SU-DHL-6 (cell line): ENCODE data around the gene SIRT4.

Experiments
- H2AFZ ChIP-seq: fragments of 200-600 bp; sonication (generic); 2 replicates; pipeline ENCODE4 v1.6.1; 2014; ENCODE audit warnings: low read depth, mild to moderate bottlenecking, moderate library complexity, mixed read lengths, antibody characterized with exemption, low read length; ENCODE audit not compliant: severe bottlenecking
- H3F3A ChIP-seq: fragments of 200-600 bp; shearing (Covaris generic); 2 replicates; pipeline ENCODE4 v1.6.0; 2016; ENCODE audit warnings: antibody characterized with exemption, mild to moderate bottlenecking; ENCODE audit not compliant: insufficient read depth
- H3K27ac ChIP-seq: fragments of 200-600 bp; sonication (generic); 2 replicates; pipeline ENCODE4 v1.5.1; 2016; ENCODE audit warnings: low read depth, mild to moderate bottlenecking, low read length, moderate library complexity, mixed read lengths
- H3K27me3 ChIP-seq: fragments of 200-600 bp; sonication (generic), shearing (Covaris generic); 2 replicates; pipeline ENCODE4 v1.6.0; 2014; ENCODE audit warnings: mild to moderate bottlenecking, low read length
- H3K36me3 ChIP-seq: fragments of 200-600 bp; sonication (generic); 2 replicates; pipeline ENCODE4 v1.6.1; 2014; ENCODE audit warnings: mild to moderate bottlenecking, low read length, mixed read lengths
- H3K4me2 ChIP-seq: fragments of 300-600, 200-600 bp; shearing (Covaris generic), sonication (generic); 2 replicates; pipeline ENCODE4 v1.6.0; 2014; ENCODE audit warnings: low read length, low read depth, mild to moderate bottlenecking; ENCODE audit not compliant: poor library complexity, severe bottlenecking
- H3K4me3 ChIP-seq: fragments of 200-600 bp; sonication (generic); 2 replicates; pipeline ENCODE4 v1.5.1; 2014; ENCODE audit warnings: antibody characterized with exemption, low read length, mild to moderate bottlenecking, mixed read lengths; ENCODE audit not compliant: insufficient read depth, poor library complexity, severe bottlenecking
- H3K79me2 ChIP-seq: fragments of 200-600 bp; sonication (generic); 2 replicates; pipeline ENCODE4 v1.6.1; 2014; ENCODE audit warnings: mild to moderate bottlenecking, low read length, moderate library complexity; ENCODE audit not compliant: insufficient read depth
- H3K9ac ChIP-seq: fragments of 200-600 bp; sonication (generic); 2 replicates; pipeline ENCODE4 v1.7.0; 2014; ENCODE audit warnings: mild to moderate bottlenecking, low read length
- H3K9me2 ChIP-seq: fragments of 200-600 bp; sonication (generic); replicated peaks from 2 replicates; pipeline ENCODE4 v1.6.1; 2014; ENCODE audit warnings: low read length; ENCODE audit not compliant: insufficient read depth
- H3K9me3 ChIP-seq: fragments of 200-600 bp; sonication (generic); 2 replicates; pipeline ENCODE4 v1.6.1; 2014; ENCODE audit warnings: low read length, mixed read lengths; ENCODE audit not compliant: insufficient read depth
- H4K20me1 ChIP-seq: fragments of 200-600 bp; sonication (generic); 2 replicates; pipeline ENCODE4 v1.6.1; 2014; ENCODE audit warnings: low read depth, mild to moderate bottlenecking, antibody characterized with exemption, low read length, moderate library complexity, mixed read lengths
- CTCF ChIP-seq: fragments of 200-600 bp; sonication (generic); IDR thresholded peaks from one replicate; pipeline ENCODE4 v1.5.1; 2017; ENCODE audit warnings: antibody characterized with exemption, mild to moderate bottlenecking, low read length, moderate library complexity; ENCODE audit not compliant: insufficient read depth, poor library complexity, severe bottlenecking
- EZH2phosphoT487 ChIP-seq: fragments of 200-600 bp; sonication (generic), shearing (Covaris generic); conservative IDR thresholded peaks from 2 replicates; pipeline ENCODE4 v1.6.1; 2018; ENCODE audit warnings: mild to moderate bottlenecking, antibody characterized with exemption, low read length, moderate library complexity, mixed read lengths

SIRT4 gene

GRCh38 chr12:120276734-120277133, 25.4 kb upstream of the SIRT4 start:
- Histone ChIP-seq H4K20me1 (no peaks in the 10 kb centered on the region), H3K9ac (no peak overlapping the region), H3K4me2 (no peak overlapping the region), H3K36me3 (no peaks in the 10 kb centered on the region), H3K9me3 (no peaks in the 10 kb centered on the region), H3K79me2 (no peaks in the 10 kb centered on the region), H2AFZ (no peak overlapping the region), H3K9me2 (no peaks in the 10 kb centered on the region), H3F3A (no peaks in the 10 kb centered on the region; the same call in 1 of the 2 replicates), H3K4me3 (no peak overlapping the region), H3K27me3 (no peaks in the 10 kb centered on the region), H3K27ac (no peak overlapping the region)
- TF ChIP-seq EZH2phosphoT487 = no peak
- TF ChIP-seq CTCF = no peak

GRCh38 chr12:120278137-120279069, 23.7 kb upstream of the SIRT4 start:
- H3K79me2 ChIP-seq = no peaks in the 10 kb centered on the region
- no peaks in the 10 kb centered on the region for H3K9me3 ChIP-seq
- H3K27me3 ChIP-seq = no peaks in the 10 kb centered on the region
- no peaks in the 10 kb centered on the region for H4K20me1 ChIP-seq
- H3K9me2 ChIP-seq = no peaks in the 10 kb centered on the region
- H2AFZ ChIP-seq = no peak overlapping the region
- TF ChIP-seq EZH2phosphoT487 (no peak), CTCF (no peak)
- H3K9ac ChIP-seq = no peak overlapping the region
- no peaks in the 10 kb centered on the region for H3K36me3 ChIP-seq
- no peak overlapping the region for H3K27ac ChIP-seq
- no peak overlapping the region for H3K4me3 ChIP-seq
- H3F3A ChIP-seq = no peaks in the 10 kb centered on the region; the same call in 1 of the 2 replicates
- no peak overlapping the region for H3K4me2 ChIP-seq

- no peak for TF ChIP-seq CTCF
- no peak for TF ChIP-seq EZH2phosphoT487
- no peaks in the 10 kb centered on the region for H3K9me2 ChIP-seq
- no peaks in the 10 kb centered on the region for H3K36me3 ChIP-seq
- no peak overlapping the region for H3K9ac ChIP-seq
- H4K20me1 ChIP-seq = no peaks in the 10 kb centered on the region
- no peaks in the 10 kb centered on the region for H3K27me3 ChIP-seq
- no peaks in the 10 kb centered on the region for H3F3A ChIP-seq
- H3K4me3 ChIP-seq = no peak overlapping the region
- no peak overlapping the region for H3K27ac ChIP-seq
- no peaks in the 10 kb centered on the region for H3K79me2 ChIP-seq
- no peak overlapping the region for H2AFZ ChIP-seq
- H3K9me3 ChIP-seq = no peaks in the 10 kb centered on the region
- H3K4me2 ChIP-seq = no peak overlapping the region
Observed at GRCh38 chr12:120283318-120283717, 18.8 kb upstream of the SIRT4 start.
